HEK293T (cell line): ENCODE data around the gene RING1.

Source experiments
- ARNT ChIP-seq: fragments of 450-650 bp; IDR thresholded peaks from 2 replicates; pipeline ENCODE4 v1.6.1; 2017; ENCODE audit warnings: mild to moderate bottlenecking
- BHLHE40 ChIP-seq: fragments of 450-650 bp; IDR thresholded peaks from 2 replicates; pipeline ENCODE4 v1.6.1; 2016; ENCODE audit warnings: mild to moderate bottlenecking, moderate library complexity, borderline replicate concordance
- FOXK2 ChIP-seq: fragments of 450-650 bp; IDR thresholded peaks from 2 replicates; pipeline ENCODE4 v1.6.1; 2016; ENCODE audit warnings: mild to moderate bottlenecking
- FOXM1 ChIP-seq: fragments of 450-650 bp; IDR thresholded peaks from 2 replicates; pipeline ENCODE4 v1.6.1; 2017; ENCODE audit warnings: mild to moderate bottlenecking, borderline replicate concordance
- HDGF ChIP-seq: fragments of 450-650 bp; IDR thresholded peaks from 2 replicates; pipeline ENCODE4 v1.6.1; 2017; ENCODE audit warnings: antibody characterized with exemption, borderline replicate concordance

- TF ChIP-seq BHLHE40 (no peak), FOXK2 (no peak), FOXM1 (no peak), HDGF (no peak; the same call in 1 of the 2 replicates), ARNT (no peak)
Observed at GRCh38 chr6:33249732-33250630, 41.7 kb downstream of the RING1 start.
